ENCODE data around the gene CRADD. TPM values are rescaled to one million over a fixed set of nuclear protein-coding genes. Genes with fewer than 3 reads are reported as not detected.

The CRADD gene
- polyA plus RNA-seq, 1 of the 3 experiments (the other 2 are of a cell fraction) = 13.6 TPM

DNA sequence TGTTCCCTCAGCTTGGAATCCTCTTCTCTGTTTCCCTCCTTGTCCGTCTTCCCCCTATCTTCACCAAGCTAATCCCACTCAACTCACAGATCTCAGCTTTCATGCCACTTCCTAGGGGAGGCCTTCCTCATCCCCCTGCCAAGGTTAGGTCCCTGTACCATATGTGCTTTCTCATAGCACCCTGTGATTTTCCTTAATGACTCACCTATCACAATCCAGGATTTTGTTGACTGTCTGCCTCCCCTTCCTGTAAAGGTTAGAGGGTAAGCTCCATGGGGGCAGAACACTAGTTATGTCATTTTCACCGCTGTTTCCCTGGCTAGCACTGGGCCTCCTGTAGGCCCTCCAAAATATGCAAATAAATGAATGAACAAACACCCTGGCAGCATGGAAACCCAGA lies 57.6 kb downstream of the CRADD start:
- TF ChIP-seq RXRA (IDR thresholded peaks at IDR 0.05; ENCODE audit: borderline replicate concordance, low read depth) (no peak), MXI1 (IDR thresholded peaks at IDR 0.05; ENCODE audit: low read depth, low read length) (no peak), RFX5 (IDR thresholded peaks at IDR 0.05; ENCODE audit: low read length) (no peak)
- TF ChIP-seq, protein P1, sequence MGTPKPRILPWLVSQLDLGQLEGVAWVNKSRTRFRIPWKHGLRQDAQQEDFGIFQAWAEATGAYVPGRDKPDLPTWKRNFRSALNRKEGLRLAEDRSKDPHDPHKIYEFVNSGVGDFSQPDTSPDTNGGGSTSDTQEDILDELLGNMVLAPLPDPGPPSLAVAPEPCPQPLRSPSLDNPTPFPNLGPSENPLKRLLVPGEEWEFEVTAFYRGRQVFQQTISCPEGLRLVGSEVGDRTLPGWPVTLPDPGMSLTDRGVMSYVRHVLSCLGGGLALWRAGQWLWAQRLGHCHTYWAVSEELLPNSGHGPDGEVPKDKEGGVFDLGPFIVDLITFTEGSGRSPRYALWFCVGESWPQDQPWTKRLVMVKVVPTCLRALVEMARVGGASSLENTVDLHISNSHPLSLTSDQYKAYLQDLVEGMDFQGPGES (IDR thresholded peaks at IDR 0.05; ENCODE audit: low read depth, low read length) = no peak
- TF ChIP-seq, protein P2, sequence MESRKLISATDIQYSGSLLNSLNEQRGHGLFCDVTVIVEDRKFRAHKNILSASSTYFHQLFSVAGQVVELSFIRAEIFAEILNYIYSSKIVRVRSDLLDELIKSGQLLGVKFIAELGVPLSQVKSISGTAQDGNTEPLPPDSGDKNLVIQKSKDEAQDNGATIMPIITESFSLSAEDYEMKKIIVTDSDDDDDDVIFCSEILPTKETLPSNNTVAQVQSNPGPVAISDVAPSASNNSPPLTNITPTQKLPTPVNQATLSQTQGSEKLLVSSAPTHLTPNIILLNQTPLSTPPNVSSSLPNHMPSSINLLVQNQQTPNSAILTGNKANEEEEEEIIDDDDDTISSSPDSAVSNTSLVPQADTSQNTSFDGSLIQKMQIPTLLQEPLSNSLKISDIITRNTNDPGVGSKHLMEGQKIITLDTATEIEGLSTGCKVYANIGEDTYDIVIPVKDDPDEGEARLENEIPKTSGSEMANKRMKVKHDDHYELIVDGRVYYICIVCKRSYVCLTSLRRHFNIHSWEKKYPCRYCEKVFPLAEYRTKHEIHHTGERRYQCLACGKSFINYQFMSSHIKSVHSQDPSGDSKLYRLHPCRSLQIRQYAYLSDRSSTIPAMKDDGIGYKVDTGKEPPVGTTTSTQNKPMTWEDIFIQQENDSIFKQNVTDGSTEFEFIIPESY (IDR thresholded peaks at IDR 0.05; ENCODE audit: borderline replicate concordance, low read depth) = no peak
- no peak overlapping the region for H2AFZ ChIP-seq (ENCODE audit: low read depth)
- 87% methylated on average over 2 of the region's 2 CpGs for WGBS (ENCODE audit: low lambda C conversion rate)
- ChIA-PET POLR2A (interaction anchor here (0.6 kb wide), 1 partner anchor 9 kb away, joined by 3 read pairs; no protein-coding TSS in a partner anchor), CTCF (interaction anchor here (0.8 to 1.5 kb wide), 5 partner anchors 16 to 367 kb away, joined by 3 to 4 read pairs (median 3); no protein-coding TSS in a partner anchor)
- no peaks in the 10 kb centered on the region for H3K9me2 ChIP-seq
- no peaks in the 10 kb centered on the region for H3K79me2 ChIP-seq (ENCODE audit: insufficient read depth)
- no peak for DNase-seq
- H3K4me2 ChIP-seq = no peak overlapping the region
- no peaks in the 10 kb centered on the region for H3K27me3 ChIP-seq (ENCODE audit: insufficient read depth)
- no peaks in the 10 kb centered on the region for H3K9me3 ChIP-seq
- H4K20me1 ChIP-seq (ENCODE audit: insufficient read depth) = no peaks in the 10 kb centered on the region
- H3K27ac ChIP-seq (ENCODE audit: low read depth in 2 of 2, low read length in 1 of 2) = no peak overlapping the region
- H3K9ac ChIP-seq = no peak overlapping the region
- H3K4me1 ChIP-seq (ENCODE audit: control insufficient read depth in 1 of 2, insufficient read depth in 2 of 2, low read depth in 1 of 2, low read length in 1 of 2) = no peaks in the 10 kb centered on the region; a peak in 1 of 4 replicates
- no peak overlapping the region for H3K4me3 ChIP-seq (ENCODE audit: low read depth in 2 of 2, low read length in 1 of 2)
- H3K36me3 ChIP-seq (replicated peaks in 1 of 2; ENCODE audit: control insufficient read depth in 1 of 2, insufficient read depth in 2 of 2, low read length in 1 of 2) = no peaks in the 10 kb centered on the region
- no peaks in the 10 kb centered on the region for H3F3A ChIP-seq (replicated peaks; ENCODE audit: insufficient read depth)

DNA sequence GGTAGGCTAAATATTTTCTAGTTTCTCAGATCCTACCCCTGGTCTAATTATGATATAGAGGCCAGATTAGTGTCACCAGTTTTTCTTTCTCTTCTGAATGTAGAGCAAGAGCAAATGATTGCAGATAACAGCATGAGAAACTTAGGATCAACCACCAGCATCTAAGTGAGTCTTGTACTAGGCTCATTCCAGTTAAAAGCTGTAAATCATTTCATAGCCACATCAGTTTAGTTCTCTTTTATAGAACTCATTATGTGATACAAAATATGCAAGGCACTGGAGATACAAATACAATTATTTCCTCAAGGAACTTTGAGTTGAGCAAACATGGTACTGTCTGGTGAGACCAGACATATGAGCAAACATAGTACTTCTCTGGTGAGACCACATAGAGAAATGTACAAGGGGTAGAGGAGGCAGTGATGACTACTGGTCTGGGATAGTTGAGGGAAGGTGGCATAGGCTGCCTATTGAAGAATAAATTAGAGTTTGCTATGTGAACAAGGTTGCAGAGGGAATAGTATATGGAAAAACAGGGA lies 59.5 kb downstream of the CRADD start:
- ChIA-PET CTCF (interaction anchor here (1.0 kb wide), 1 partner anchor 168 kb away, joined by 3 read pairs; no protein-coding TSS in a partner anchor), POLR2A (no interaction called here)
- Histone ChIP-seq H3K9me2 (no peaks in the 10 kb centered on the region), H3K36me3 (replicated peaks in 1 of 2; ENCODE audit: control insufficient read depth in 1 of 2, insufficient read depth in 2 of 2, low read length in 1 of 2) (no peaks in the 10 kb centered on the region), H3F3A (replicated peaks; ENCODE audit: insufficient read depth) (no peaks in the 10 kb centered on the region), H3K27ac (ENCODE audit: low read depth in 2 of 2, low read length in 1 of 2) (no peak overlapping the region), H3K9ac (no peak overlapping the region), H3K79me2 (ENCODE audit: insufficient read depth) (no peaks in the 10 kb centered on the region), H3K27me3 (ENCODE audit: insufficient read depth) (no peaks in the 10 kb centered on the region), H4K20me1 (ENCODE audit: insufficient read depth) (no peaks in the 10 kb centered on the region), H3K9me3 (no peaks in the 10 kb centered on the region), H3K4me2 (no peak overlapping the region), H3K4me3 (ENCODE audit: low read depth in 2 of 2, low read length in 1 of 2) (no peak overlapping the region), H2AFZ (ENCODE audit: low read depth) (no peak overlapping the region), H3K4me1 (ENCODE audit: control insufficient read depth in 1 of 2, insufficient read depth in 2 of 2, low read depth in 1 of 2, low read length in 1 of 2) (peaks cover 3 to 6% of the 10 kb centered on the region in 2 experiments; a peak in 2 of 4 replicates)
- no peak for DNase-seq
- TF ChIP-seq EZH2phosphoT487 (IDR thresholded peaks at IDR 0.05; ENCODE audit: borderline replicate concordance, low read depth) = no peak
- TF ChIP-seq TAF1 (IDR thresholded peaks at IDR 0.05; ENCODE audit: borderline replicate concordance, low read depth, low read length) = no peak
- no peak for TF ChIP-seq RCOR1 (IDR thresholded peaks at IDR 0.05; ENCODE audit: low read length)
